T-helper 2 cell treated with Interferon-gamma antibody and Interleukin-4, amounts not matched to agents 100 ng/mL and 5 ng/mL, for 36 hours (primary cell): ENCODE data around the gene ARHGEF16. TPM values are rescaled to one million over a fixed set of nuclear protein-coding genes. Genes with fewer than 3 reads are reported as not detected.

Experiments used
- intact Hi-C: fragments of 100-400 bp; cut with micrococcal nuclease; formaldehyde crosslinking; loops from one replicate; pipeline ENCODE4 v1.15.1; 2023
- total RNA-seq: library from RNA; stranded (reverse); gene quantifications from 2 replicates; pipeline ENCODE4 v1.2.3, GENCODE V29; 2022

The ARHGEF16 gene
- total RNA-seq, 1 donor from 2014 or later, result not detected

DNA sequence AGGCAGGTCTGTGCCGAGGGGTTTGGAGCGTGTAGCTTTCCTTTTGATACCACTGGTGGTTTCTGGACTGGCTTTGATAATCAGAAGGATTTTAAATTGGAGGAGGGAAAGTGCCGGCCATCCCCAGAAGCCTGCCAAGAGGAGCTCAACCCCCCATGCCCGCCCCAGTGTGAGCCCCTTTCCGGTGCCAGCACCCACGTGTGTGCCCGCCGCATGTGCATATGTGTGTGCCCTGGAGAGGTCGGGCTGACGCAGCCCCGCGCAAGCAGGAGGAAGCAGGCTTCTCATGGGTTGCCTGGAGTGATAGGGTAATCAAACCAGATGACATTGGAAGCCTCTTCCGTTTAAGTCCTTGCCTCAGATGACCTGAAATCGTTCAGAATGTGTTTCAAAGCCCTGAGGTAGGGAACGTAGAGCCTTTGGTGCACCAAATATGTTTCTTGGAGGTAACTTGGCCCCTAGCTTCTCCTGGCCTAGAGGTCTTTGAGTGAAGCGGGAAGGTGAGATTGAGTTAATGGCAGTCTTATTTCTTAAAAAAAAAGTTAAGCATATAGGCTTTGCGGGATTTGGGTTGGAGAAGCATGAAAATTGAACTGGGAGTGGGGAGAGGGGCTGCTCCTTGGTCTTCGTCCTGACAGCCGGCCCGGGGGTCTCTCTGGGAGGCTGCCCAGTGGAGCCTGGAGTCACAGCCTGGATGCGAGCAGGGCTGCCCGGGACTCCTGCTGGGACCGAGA is 34.1 kb upstream of the ARHGEF16 start:
- intact Hi-C loops, result loop anchor here (5.0 kb wide), 1 partner anchor 598 kb away; no protein-coding TSS in a partner anchor

DNA sequence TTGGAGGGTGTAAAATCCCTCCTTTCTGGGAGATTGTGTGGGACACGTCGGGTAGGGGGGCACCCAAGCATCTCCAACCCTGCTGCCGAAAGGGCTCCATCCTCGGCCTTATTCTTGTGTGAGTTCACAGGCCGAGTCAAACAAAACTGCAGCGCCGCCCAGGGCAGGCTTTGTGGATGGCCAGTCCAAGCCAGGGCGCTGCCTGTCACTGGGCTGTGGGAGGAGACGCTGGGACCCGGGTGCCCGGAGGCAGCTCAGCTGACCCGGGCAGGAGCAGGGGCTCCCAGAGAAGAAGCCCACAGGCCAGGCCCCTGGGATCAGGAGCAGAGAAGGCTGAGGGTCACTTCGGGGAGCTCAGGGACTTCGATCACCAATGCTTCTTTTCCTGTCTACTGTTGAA is 31.8 kb upstream of the ARHGEF16 start:
- intact Hi-C loops, result loop anchor here (5.0 kb wide), 1 partner anchor 600 kb away; no protein-coding TSS in a partner anchor

DNA sequence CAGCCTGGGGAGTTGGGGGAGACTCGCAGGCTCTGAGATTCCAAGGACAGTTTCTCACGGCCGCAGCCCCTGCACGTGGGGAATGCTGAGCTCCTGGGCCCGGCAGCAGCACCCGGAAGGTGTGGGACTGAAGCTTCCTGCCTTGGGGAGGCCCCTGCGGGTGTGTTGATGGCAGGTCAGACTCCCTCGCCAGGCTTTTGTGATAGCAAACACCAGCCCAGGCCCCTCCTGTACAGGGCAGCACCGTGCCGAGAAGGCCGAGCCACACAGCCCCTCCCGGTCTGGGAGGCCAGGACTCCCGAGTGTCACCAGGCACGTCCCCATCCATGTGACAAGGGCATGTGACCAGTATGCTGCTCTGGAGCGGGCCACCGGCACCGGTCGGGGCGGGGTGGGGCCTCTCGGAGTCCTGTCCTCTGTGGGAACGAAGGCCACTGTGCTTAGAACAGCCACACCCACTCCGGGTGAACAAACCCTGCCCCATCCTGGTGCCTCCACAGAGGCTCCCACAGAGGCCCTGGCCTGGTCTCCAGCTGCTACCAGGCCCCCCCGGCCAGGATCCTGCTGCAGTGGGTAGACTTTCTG is 31.1 kb upstream of the ARHGEF16 start:
- intact Hi-C loops, result loop anchor here (5.0 kb wide), 1 partner anchor 601 kb away; no protein-coding TSS in a partner anchor

DNA sequence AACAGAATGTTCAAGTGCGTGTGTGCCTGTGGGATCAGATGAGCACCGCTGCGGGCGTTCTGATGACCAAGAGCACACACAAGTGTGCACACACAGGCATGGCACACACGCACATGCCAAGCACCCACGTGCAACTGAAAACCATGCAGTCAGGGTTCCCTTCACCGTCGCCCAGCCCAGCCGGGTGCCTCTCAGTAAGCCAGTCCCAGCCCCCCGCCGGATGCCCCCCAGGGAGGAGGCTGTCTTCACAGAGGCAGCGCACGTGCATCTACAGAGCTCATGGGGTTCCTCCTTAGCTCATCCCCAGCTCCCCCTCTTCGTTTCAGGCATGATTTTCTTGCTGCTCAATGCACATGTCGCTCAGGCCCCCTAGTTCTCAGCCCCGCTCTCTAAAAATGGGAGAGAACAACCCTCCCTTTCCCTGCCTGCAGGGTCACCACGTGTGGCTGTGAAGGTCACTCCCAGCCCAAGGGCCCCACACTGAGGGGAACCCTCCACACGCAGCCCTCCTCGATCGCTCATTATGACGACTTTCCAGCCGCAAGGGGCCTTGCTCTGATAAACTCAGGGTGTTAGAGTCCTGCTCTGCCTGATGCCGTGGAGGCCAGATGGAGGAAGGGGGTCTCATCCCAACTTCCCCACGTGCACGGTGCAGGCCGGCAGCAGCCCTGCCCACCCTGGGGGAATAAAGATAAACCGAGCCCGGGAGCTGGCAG is 30.4 kb upstream of the ARHGEF16 start:
- intact Hi-C loops, result loop anchor here (5.0 kb wide), 1 partner anchor 602 kb away; no protein-coding TSS in a partner anchor

DNA sequence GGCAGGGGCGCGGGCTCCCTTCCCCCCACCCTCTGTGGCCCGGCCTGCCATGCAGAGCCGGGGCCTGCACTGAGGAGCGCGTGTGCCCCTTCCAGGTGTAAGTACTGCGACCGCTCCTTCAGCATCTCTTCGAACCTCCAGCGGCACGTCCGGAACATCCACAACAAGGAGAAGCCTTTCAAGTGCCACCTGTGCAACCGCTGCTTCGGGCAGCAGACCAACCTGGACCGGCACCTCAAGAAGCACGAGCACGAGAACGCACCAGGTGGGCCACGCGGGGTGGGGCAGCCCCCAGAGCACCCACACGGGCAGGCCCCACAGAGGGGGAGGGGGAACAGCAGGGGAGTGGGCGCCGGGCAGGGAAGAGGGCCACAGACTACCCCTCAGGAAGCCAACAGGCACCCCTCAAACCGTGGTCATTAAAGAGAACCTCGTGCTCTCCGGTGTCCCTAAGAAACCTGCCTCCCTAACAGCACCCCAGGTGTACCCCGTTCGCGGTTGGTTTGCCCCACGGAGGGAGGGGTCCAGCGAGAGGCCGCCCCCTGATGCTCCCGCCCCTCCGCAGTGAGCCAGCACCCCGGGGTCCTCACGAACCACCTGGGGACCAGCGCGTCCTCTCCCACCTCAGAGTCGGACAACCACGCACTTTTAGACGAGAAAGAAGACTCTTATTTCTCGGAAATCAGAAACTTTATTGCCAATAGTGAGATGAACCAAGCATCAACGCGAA is 28.8 kb upstream of the ARHGEF16 start:
- intact Hi-C loops, result no loop called here

GRCh38 chr1:3426956-3427535 is 27.4 kb upstream of the ARHGEF16 start:
- intact Hi-C loops, result no loop called here

- intact Hi-C loops, result no loop called here
Measured at GRCh38 chr1:3427711-3428704, 26.5 kb upstream of the ARHGEF16 start.

DNA sequence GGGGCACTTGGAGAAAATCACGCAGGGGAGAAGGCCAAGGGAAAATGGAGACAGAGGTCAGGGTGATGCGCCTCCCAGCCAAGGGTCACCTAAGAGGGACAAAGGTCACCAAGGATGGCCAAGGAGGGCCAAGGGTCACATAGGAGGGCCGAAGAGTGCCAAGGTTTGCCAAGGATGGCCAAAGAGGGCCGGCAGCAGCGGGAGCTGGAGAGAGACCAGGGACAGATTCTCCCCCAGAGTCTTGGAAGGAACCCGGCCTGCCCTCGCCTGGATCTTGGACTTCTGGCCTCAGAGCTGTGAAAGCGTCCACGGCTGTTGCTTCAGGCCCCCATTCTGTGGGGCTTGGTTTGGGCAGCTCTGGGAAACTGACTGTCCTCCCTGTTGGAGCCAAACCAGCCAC is 25.6 kb upstream of the ARHGEF16 start:
- intact Hi-C loops, result no loop called here

DNA sequence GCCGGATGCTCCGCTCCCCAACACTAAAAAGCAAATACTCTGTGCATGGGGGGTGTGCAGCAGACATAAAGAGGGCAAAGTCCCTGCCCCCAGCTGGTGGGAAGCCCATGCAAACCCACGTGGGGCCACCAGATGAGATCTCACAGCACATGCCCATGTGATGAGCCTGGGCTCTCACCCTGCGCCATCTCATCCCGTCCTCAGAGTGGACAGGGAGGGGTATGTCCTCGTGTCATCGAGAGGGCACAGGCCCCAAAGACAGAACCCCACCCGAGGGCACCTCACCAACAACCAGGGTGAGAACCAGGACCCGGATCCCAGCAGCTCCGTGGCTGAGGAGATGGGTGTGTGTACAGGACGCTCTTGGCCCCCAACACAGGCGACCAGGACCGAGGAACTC is 25.1 kb upstream of the ARHGEF16 start:
- intact Hi-C loops, result no loop called here

DNA sequence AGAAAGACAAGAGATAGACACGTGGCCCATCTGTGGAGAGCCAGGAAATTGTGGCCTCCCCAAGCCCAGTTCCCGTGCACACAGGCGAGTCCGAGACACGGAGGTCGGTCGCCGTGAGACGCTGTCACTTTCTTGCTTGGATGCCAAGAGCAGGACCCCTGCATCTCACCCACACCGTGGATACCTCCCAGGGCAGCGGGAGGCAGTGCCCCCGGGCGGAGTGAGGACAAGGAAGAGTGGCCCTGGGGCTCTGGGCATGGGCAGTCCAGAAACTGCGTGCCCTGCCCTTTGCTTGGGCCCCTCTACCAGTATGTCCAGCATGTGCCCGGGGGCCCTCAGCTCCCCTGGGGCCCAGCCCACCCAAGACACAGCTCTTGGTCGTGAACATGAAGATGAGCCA is 24.7 kb upstream of the ARHGEF16 start:
- intact Hi-C loops, result no loop called here

- intact Hi-C loops, result no loop called here
Measured at GRCh38 chr1:3430406-3430805, 24.1 kb upstream of the ARHGEF16 start.

GRCh38 chr1:3430820-3431219 is 23.6 kb upstream of the ARHGEF16 start:
- intact Hi-C loops, result no loop called here

DNA sequence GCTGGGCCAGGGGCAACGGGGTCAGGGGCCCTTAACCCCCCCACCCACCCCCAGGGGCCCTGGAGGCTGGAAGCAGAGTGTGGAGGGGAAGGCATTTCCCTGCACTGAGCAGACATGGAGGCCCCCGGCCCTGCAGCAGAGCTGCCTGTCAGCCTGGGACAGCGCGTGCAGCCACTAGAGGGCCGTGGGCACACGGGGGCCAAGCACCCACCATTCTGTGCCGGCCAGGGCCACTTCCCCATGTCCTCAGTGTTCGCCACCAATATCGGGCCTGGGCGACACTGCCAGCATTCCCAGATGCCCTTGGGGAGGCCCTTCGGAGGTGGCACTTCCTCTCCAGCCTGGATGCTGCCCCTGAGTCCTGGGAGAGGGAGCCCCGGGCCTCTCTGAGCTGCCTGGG is 23.2 kb upstream of the ARHGEF16 start:
- intact Hi-C loops, result no loop called here

DNA sequence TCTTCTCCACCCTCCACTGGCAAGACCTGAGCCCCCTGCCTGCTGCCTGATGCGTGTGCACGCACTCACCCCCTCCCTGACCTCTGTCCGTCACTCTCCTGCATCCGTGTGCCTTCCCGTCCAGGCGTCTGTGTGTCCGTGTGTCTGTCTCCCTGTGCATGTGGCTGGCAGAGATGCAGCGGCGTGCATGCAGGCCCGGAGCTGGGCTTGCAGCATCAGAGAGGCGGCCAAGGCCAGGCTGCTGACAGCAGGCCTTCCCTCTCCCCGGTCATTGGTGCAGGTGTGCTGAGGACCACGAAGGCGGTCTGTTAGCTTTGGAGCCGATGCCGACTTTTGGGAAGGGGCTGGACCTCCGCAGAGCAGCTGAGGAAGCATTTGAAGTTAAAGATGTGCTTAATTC is 22.8 kb upstream of the ARHGEF16 start:
- intact Hi-C loops, result no loop called here

DNA sequence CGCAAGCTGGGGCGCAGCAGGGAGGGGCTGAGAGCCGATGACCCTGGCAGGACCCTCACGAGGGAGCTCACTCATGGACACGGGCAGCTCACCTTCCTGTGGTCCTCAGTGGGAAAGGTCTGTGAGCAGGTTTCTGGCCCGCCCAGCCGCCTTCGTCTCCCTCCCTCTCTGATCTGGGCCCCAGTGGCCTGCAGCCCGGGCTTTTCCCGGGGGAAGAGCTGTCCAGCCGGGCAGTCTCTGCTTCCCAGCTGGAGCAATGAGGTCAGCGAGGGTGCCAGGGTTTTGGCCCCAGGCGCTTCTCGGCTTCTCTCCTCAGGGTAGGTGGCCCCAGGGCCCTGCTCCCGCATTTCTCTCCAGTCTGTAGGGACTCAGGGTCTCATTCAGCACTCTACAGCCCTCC is 22.2 kb upstream of the ARHGEF16 start:
- intact Hi-C loops, result no loop called here

- intact Hi-C loops, result no loop called here
Measured at GRCh38 chr1:3433076-3433475, 21.4 kb upstream of the ARHGEF16 start.

DNA sequence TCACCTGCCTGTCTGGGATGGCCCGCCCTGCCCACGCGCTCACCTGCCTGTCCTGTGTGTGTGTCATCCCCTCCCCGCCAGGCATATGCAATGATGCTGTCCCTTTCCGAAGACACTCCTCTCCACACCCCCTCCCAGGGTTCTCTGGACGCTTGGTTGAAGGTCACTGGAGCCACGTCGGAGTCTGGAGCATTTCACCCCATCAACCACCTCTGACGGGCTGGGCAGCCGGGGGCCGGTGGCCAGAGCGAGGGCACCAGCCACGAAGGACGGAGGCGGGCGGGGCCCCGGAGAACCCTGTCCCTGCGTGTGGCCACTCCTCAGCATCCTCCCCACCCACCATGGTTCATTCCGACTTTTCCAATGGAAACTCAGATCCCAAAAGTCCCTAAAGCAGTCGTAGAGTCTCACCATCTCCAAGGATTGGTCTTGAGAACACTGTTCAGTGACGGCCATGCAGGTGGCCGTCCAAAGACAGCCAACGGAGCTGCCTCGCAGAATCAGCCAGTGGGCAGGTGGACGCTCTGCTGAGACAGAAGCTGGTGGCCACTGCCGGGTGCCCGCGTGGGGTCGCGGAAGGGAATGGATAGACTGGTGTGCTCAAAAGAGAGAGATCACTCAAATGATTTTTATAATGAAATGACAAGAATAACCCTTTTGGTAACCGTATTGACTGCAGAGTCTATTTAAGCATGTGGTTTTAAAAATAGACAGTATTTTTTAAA is 20.7 kb upstream of the ARHGEF16 start:
- intact Hi-C loops, result no loop called here

- intact Hi-C loops, result no loop called here
Measured at GRCh38 chr1:3434406-3435110, 19.9 kb upstream of the ARHGEF16 start.

DNA sequence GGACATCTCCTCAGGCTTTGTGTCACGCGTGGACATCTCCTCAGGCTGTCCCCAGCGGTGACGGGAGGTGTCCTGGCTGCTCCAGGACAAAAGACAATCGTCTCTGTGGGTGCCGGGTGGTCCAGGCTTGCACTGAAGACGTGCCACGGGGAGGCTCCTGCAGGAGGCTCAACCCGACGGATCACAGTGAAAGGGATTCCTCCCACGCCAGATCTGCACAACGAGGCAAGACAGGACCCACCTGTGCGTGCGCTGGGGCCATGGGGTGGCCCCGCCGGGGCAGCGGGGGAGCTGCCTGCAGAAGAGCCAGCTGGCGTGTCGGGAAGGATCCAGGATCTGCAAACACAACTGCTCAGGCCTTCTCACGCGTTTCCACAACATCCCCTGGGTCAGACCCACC is 18.8 kb upstream of the ARHGEF16 start:
- intact Hi-C loops, result no loop called here
